Measurements from ENCODE around the gene TLR2. TPM values are rescaled to one million over a fixed set of nuclear protein-coding genes. Genes with fewer than 3 reads are reported as not detected.

Gene TLR2
- polyA plus RNA-seq, 1 donor (not counting 4 experiments of a cell fraction or from before 2014, with no cell fraction given): 1.8 TPM

- Histone ChIP-seq H3K9ac (ENCODE audit: control insufficient read depth, extremely low read depth, insufficient read depth, low read length) (no peak overlapping the region), H3K4me1 (ENCODE audit: control insufficient read depth, extremely low read depth, insufficient read depth, low read length) (peaks cover 10% of the 10 kb centered on the region), H3K4me3 (ENCODE audit: control insufficient read depth in 2 of 3, extremely low read depth in 1 of 3, insufficient read depth in 2 of 3, low read depth in 1 of 3, low read length in 3 of 3) (no peak overlapping the region), H3K4me2 (ENCODE audit: control insufficient read depth, extremely low read depth, insufficient read depth, low read depth, low read length) (peak overlapping the region; percentile 52), H3K79me2 (ENCODE audit: control insufficient read depth, insufficient read depth, low read length) (no peaks in the 10 kb centered on the region), H3K36me3 (ENCODE audit: control insufficient read depth in 2 of 2, extremely low read depth in 1 of 2, insufficient read depth in 2 of 2, low read length in 2 of 2) (no peaks in the 10 kb centered on the region), H3K27ac (ENCODE audit: control insufficient read depth, insufficient read depth, low read length) (peak overlapping the region; percentile 46), H3K27me3 (ENCODE audit: control insufficient read depth, extremely low read depth, insufficient read depth, low read length) (no peaks in the 10 kb centered on the region), H2AFZ (ENCODE audit: control insufficient read depth, low read length) (no peak overlapping the region), H3K9me3 (ENCODE audit: control insufficient read depth, low read depth, low read length) (no peaks in the 10 kb centered on the region), H3K9me1 (ENCODE audit: control insufficient read depth, extremely low read depth, insufficient read depth, low read length) (no peaks in the 10 kb centered on the region), H4K20me1 (ENCODE audit: control insufficient read depth, extremely low read depth, insufficient read depth, low read length) (no peaks in the 10 kb centered on the region)
- FAIRE-seq (no peak), DNase-seq (ENCODE audit: low read depth, low spot score) (no peak)
- dilution Hi-C loops (cut with MboI; ENCODE audit: extremely low pct_ligation_motif_present, low sequenced_read_pairs): no loop called here
- TF ChIP-seq CTCF (optimal IDR thresholded peaks at IDR 0.05 in 1 of 3, IDR thresholded peaks at IDR 0.05 in 1 of 3, conservative IDR thresholded peaks at IDR 0.05 in 1 of 3; ENCODE audit: extremely low read depth in 1 of 3, insufficient read depth in 2 of 3, low read length in 3 of 3) (no peak), EZH2 (IDR thresholded peaks at IDR 0.05; ENCODE audit: low read length) (no peak)
Observed at GRCh38 chr4:153651116-153651515, 33.0 kb upstream of the TLR2 start.

DNA sequence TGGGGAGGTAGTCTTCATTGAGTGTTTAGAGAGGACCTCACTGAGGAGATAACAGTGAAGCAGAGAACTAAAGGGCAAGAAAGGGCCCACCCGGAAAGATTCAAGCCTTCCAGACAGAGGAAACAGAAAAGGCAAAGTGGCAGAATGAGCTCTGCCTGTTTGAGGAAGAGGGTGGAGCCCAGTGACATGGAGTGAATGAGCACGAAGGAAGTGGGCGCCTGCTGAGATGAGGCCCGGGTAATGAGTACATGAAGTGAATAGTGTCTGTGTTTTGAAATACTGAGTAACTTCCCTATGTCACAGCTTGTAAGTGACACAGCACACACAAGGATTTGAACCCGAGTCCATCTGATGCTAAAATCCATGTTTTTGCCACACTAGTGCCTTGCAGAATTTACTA is 32.5 kb upstream of the TLR2 start:
- dilution Hi-C loops (cut with MboI; ENCODE audit: extremely low pct_ligation_motif_present, low sequenced_read_pairs): no loop called here
- peak; percentile 55 for FAIRE-seq

More for the DNA sequence above, 32.5 kb upstream of the TLR2 start:
- no peak overlapping the region for H3K9ac ChIP-seq (ENCODE audit: control insufficient read depth, extremely low read depth, insufficient read depth, low read length)
- peak overlapping the region; percentile 46 for H3K27ac ChIP-seq (ENCODE audit: control insufficient read depth, insufficient read depth, low read length)
- no peaks in the 10 kb centered on the region for H3K79me2 ChIP-seq (ENCODE audit: control insufficient read depth, insufficient read depth, low read length)
- TF ChIP-seq EZH2 (IDR thresholded peaks at IDR 0.05; ENCODE audit: low read length) (no peak), CTCF (optimal IDR thresholded peaks at IDR 0.05 in 1 of 3, IDR thresholded peaks at IDR 0.05 in 1 of 3, conservative IDR thresholded peaks at IDR 0.05 in 1 of 3; ENCODE audit: extremely low read depth in 1 of 3, insufficient read depth in 2 of 3, low read length in 3 of 3) (no peak)
- H3K4me1 ChIP-seq (ENCODE audit: control insufficient read depth, extremely low read depth, insufficient read depth, low read length): peaks cover 10% of the 10 kb centered on the region
- no peak overlapping the region for H3K4me3 ChIP-seq (ENCODE audit: control insufficient read depth in 2 of 3, extremely low read depth in 1 of 3, insufficient read depth in 2 of 3, low read depth in 1 of 3, low read length in 3 of 3)
- H4K20me1 ChIP-seq (ENCODE audit: control insufficient read depth, extremely low read depth, insufficient read depth, low read length): no peaks in the 10 kb centered on the region
- no peaks in the 10 kb centered on the region for H3K9me1 ChIP-seq (ENCODE audit: control insufficient read depth, extremely low read depth, insufficient read depth, low read length)
- H3K4me2 ChIP-seq (ENCODE audit: control insufficient read depth, extremely low read depth, insufficient read depth, low read depth, low read length): peak overlapping the region; percentile 52
- H3K36me3 ChIP-seq (ENCODE audit: control insufficient read depth in 2 of 2, extremely low read depth in 1 of 2, insufficient read depth in 2 of 2, low read length in 2 of 2): no peaks in the 10 kb centered on the region
- H2AFZ ChIP-seq (ENCODE audit: control insufficient read depth, low read length): peak overlapping the region; percentile 0
- H3K9me3 ChIP-seq (ENCODE audit: control insufficient read depth, low read depth, low read length): no peaks in the 10 kb centered on the region
- no peaks in the 10 kb centered on the region for H3K27me3 ChIP-seq (ENCODE audit: control insufficient read depth, extremely low read depth, insufficient read depth, low read length)
- DNase-seq (ENCODE audit: low read depth, low spot score): no peak
